ENCODE measurements around the gene FSHR.

FSHR gene

DNA sequence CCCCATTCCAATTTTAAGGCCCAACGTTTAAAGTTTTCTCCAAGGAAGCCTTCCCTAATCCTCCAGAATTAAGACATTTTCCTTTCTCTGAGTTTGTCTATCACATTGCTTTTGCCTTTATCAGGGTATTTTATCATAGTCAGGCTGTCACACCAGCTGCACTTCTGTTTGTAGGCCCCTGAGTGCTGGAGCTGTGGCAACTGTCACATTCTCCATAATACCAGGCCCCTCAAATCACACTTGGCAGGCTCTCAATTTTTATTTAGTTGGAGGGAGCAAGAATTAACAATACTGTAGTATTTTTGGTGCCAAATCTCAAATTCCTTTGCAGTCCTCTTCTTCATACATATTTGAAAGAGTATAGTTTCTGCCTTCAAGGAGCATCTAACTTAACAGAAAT, 122.2 kb downstream of the FSHR start:
- DNase-seq (ENCODE audit: low read depth in 3 of 3), result no peak

DNA sequence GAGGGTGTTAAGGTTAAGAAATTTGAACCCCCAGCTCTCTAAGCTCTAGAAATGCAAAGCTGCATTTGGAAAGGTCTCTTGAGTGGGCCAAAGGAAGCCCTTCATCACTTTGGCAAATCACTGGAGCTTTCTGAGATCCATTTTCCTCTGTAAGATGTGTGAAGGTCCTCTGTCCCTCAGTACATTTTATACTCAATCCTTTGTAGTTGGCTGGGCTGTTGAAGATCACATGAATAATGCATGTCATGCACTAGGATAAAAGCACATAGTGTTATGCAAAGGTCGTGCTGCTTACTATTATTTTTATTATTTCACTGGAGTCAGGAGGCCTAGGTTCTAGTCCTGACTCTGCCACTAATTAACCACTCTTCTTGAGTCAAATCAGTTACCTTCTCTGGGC, 124.9 kb downstream of the FSHR start:
- DNase-seq (ENCODE audit: low read depth in 3 of 3), result no peak

DNA sequence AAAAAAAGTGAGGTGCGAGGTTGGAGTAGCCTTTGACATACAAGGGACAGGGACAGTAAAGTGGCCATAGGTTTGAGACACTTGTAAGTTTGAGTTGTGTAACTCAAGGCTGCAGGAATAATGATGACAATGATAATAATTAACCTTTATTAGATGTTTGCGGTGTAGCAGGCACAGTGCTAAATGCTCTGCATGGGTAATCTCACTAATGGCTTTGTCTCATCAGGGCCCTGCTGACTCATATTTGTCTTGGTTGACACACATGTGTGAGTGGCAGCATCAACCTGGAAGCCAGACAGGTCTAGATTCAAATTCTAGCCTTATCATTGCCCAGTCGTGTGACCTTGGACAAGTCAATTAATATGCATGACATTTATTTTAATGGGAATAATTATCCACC, 126.2 kb downstream of the FSHR start:
- DNase-seq (ENCODE audit: low read depth in 3 of 3), result no peak

DNA sequence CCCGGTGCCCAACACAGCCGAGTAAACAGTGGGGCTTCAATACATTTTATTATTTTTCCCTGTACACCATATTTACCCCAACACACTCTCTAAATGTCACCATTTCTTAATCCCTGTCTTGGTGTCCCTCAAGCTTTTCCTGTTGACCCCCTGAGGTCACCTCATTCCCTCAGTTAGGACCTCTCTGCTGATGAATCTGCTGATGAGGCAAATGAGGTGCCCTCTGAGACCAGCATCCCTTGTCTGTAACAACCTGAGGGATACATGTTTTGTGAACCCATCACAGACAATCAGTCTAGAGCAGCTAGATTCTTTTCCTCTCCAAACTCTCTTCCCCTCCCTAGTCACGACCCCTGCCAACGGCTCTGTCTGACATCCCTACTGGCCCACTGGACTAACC, 127.6 kb downstream of the FSHR start:
- DNase-seq (ENCODE audit: low read depth in 3 of 3), result no peak

DNA sequence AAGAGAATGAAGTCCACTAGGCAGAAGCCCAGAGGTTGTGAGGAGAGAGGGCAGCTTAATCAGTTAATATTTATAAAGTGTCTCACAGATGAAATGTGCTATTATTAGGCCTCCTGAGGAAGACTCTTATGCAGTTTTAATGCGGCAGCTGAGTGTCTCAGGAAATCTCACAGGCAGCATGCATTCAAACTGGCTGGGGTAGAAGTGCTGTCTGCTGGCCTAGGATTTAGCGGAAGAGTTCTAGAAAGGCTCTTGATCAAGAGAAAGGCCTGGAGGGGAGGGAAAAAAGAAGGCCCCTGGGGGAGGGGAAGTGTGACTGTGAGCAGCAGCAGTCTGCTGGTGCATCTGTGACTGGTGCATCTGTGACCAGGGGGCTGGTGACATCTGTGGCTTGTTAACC, 133.0 kb downstream of the FSHR start:
- no peak for DNase-seq (ENCODE audit: low read depth in 3 of 3)

DNA sequence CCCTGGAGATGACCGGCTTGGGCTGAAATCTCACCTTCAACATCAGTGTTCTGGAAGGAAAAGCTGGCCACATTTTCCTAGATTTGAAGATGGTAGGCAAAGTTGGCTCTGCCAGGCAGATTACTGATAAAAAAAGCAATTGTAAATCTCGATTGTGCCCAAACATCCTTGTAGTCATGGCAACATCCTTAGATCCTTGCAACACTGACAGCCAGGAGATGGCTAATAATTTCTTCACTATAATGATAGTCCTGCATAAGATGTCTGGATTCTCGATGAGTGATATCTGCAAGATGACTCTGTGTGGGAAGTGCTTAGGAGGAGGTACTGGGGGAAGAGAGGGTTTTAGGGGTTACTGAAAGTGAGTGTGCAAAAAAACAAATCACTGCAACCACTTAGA, 149.1 kb downstream of the FSHR start:
- DNase-seq (ENCODE audit: low read depth in 3 of 3), result no peak

DNA sequence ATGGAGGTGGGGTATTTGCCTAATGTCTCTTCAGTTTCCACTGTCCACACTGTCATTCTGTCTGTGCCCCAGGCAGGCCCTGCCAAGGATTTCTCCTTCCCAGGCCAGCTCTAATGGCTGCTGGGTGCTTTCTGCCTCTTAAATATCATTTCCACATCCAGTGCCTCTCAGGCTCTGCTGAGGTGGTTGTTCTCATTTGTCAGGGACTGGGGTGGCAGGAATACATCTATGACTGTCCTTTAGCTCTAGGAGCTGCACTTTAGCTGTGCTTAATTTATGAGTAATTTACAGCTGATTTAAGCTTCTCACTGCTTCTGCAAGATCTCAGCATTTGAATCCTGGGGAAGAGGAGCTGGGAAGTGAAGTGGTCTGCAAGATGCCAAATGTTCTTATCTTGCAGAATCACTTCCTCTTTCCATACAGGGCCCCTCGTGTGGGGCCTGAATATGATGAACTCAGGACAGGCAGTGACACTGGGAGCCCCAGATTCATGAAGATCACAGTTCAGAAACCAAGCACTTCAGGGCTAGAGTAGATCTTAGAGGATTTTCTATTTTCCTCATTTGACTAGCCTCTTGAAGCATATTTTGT, 150.2 kb downstream of the FSHR start:
- DNase-seq (ENCODE audit: low read depth in 3 of 3), result no peak

DNA sequence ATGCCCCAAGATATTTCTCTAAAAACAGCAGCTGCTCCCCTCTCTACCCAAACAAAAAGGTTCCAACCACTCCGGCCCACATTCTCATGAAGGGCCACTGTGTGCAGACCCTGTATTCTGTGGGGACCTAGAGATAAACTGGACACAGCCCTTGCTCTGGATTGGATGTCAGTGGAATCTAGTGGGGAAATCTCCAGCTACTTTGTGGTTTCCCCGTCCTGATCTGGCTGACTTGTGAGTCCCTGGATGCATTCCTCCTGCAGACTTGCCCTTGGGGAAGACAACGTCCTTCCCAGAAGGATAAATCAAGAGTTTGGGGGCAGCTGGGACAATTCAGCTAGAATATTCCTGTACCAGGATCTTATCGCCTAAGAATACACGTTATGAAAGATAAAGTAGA, 151.1 kb downstream of the FSHR start:
- no peak for DNase-seq (ENCODE audit: low read depth in 3 of 3)

DNA sequence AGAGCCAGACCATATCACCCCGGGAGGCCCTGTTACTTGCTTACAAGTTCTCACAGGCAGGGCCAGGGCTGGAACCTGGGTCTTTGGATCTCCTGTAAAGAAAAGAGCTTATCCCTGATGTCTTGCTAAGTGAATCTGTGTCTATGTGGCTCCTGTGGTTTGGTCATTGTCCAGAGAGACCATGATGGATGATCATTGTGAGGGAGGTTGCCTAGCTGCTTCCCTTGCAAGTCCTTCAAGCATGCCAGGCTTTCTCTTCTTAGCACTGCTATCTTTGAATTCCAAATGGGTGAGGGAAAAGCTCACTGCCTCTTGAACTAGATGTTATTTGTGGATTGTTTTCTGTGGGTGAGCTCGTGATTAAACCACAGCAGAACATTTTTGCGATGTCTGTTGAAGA, 151.6 kb downstream of the FSHR start:
- no peak for DNase-seq (ENCODE audit: low read depth in 3 of 3)

DNA sequence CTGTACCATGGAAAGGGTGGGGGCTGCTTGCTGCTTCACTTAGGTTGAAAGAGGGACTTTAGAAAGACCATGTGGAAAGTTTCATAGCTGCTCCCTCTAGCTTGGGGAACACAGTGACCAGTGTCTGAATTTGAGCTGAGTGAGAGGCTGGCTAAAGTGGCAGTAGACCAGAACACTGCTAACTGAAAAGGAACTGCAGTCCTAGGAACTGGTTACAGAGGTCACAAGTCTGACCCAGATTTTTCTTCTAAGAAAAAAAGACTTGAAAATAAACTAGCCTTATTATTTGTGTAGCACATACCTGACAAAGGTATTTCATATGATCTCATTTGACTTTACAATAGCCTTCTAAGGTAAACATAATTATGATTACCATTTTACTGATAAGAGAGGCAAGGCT, 153.6 kb downstream of the FSHR start:
- no peak for DNase-seq (ENCODE audit: low read depth in 3 of 3)

DNA sequence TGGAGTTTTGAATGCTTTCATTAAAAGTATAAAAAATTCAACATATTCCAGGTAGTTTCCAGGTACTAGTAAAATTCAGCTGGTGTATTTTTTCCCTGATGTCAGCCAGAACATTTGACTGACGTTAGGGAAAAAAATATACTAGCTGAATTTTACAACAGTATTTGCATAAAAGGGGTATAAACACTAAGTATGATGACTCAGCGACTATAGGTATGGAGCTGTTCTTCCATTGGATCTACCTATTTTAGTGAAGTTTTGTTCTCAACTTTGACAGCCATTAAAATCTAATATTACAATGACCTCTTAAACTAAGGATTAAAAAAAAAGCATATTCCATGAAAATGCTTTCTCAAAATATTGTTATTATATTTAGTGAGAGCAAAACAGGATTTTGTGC, 155.9 kb downstream of the FSHR start:
- no peak for DNase-seq (ENCODE audit: low read depth in 3 of 3)

DNA sequence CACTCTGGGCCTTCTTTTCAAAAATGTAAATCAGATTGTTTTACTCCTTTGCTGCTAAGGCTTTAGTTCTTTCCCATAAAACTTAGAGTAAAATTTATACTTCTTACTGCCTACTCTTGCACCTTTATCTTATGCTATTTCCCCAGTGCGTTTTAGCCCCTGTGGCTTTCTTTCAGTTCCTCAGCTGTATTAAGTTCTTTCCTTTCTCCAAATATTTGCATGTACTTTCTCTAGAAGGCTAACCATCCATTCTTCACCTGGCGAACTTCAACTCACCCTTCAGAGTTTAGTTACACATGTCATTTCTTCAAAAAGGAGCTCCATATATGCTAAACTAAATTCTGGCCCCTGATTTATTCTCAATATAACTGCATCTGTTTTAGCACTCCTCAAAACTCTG, 160.7 kb downstream of the FSHR start:
- no peak for DNase-seq (ENCODE audit: low read depth in 3 of 3)

DNA sequence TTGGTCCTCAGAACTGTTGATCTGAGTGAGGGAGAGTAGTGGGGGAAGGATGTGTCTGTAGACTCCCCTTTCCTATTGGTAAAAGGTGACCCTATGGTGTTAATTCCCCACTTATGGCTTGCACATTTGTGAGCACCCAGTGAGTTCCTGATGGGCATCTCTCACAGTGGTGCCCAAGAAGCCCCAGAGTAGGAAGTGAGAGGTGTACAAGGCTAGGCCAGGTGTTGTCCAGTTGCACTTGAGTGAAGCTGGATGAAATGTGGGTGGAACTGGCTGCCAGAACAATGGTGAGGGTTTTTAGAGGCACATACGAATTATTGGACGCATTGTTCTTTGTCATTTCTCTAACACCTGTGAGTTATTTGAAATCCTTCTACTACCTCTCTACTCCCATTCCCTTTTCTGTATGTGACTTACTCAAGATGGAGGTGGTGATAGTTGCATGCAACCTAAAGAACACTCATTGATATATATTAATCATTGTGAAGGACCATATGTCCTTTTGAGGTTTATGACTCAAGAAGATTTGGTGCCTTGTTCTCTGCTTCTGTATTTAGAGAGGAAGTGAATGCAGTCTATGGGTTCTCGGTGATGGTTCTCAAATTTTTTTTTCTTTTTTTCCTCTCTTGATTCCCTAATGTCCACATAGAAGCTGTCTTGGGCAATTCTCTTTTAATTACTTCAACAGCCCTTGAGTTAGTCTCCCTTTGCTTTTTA, 162.7 kb downstream of the FSHR start:
- no peak for DNase-seq (ENCODE audit: low read depth in 3 of 3)

DNA sequence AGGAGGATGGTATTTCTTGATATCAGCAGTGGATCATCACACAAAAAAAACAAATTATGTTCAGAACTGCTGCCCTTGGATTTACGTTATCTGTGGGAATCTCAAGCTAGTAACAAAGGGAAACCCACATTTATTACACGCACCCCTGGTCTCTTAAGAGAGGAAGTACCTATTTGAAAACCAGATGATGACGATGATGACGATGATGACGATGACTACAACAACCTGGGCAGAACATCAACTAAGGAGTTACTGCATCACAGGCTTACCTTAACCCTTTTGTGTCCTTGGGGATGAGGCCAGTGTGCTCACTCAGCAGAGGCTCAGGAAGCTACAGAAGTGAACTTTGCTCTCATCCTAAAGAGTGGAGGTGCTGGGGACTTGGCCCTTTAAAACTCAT, 169.4 kb downstream of the FSHR start:
- no peak for DNase-seq (ENCODE audit: low read depth in 3 of 3)

DNA sequence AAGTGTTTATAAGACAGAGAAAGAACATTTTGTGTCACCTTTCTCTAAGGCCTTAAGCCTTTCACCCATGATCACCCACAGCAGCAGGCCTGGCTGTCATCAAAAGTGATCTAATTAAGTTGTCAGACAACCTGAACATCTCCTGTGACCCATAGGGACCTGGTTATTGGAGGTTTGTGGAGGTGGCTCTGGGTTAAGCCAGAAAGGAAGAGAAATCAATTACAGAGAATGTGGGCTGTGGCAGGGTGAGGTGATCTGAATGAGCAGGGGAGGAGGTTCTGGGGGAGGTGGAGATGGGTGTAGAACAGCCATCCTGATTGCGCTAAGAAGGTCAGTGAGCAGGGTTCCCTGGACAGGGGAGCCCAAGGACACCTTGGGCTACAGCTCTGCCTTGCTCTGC, 170.8 kb downstream of the FSHR start:
- DNase-seq (ENCODE audit: low read depth in 3 of 3), result no peak

DNA sequence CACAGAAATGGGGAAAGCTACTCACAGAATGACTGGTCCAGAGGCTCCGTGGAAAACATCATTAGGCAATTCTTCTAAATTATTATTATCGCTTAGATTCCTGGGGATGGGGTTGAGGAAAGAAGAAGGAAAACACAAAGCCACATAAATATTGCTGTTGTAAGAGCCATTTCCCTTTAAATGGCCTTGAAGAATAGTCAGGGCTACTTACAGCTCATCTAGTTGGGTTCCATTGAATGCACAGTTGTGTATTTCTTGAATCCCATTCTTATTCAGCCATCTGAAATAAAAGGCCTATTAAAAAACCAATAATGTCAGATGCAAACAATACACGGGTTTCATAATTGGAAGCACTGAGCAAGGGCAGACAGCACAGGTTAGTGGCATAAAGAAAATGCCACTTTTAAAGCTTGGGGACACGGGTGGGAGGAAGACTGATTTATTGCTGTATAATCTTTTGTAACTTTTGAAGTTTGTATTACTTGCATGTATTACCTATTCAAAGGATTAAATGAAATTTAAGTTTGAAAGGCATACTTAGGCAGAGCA, 171.4 kb downstream of the FSHR start:
- DNase-seq (ENCODE audit: low read depth in 3 of 3), result no peak

DNA sequence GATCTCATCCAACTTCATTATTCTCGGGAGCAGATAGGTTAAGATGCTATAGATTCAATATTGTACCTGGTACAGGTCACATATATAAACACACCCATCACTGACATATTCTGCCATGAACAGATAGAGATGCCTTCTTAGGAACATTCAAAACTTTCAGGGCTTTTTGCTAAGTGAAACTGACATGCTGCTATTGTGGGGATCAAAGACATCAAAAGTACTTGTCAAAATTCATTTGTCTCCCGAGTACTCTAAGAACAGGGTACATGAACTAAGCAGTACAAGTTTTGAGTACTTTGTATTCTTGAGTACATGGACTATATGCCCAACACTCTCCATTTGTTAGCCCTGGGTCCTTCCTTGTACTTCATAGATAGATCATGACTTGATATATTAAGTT, 173.5 kb downstream of the FSHR start:
- DNase-seq (ENCODE audit: low read depth in 3 of 3), result no peak

DNA sequence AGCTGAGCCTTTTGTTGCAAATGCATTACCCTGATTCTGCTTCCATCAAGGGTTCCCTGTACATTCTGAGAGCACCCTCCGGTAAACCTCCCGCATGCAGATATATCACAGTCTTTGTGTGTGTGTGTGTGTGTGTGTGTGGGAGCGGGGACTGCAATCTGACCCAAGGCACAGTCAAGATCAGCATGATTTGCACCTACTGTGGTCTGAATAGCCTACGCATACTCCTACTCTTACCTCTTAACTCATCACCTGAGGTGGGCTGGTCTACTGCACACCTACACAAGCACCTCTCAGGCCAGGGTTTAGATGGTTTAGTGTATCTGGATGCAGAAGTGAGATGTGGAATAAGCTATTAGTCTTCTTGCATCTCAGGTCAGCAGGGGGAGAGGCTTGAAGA, 174.6 kb downstream of the FSHR start:
- no peak for DNase-seq (ENCODE audit: low read depth in 3 of 3)

DNA sequence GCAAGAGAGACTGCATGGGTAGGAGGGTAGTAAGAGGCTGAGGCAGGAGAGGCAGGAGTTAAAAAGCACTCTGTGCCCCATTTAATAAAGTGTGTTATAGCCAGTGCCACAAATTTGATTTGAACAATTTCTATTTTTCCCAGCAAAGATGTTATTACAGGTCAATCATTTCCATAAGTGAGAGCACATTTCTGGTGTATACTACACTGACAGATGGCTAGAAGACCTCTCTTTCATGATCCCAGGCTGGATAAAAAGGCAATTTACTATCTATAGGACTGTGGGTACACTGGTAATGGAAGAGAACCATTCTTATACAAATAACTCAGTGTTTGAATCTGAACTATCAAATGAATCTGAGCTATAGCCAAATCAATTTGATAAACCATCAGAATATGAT, 176.2 kb downstream of the FSHR start:
- DNase-seq (ENCODE audit: low read depth in 3 of 3), result no peak

DNA sequence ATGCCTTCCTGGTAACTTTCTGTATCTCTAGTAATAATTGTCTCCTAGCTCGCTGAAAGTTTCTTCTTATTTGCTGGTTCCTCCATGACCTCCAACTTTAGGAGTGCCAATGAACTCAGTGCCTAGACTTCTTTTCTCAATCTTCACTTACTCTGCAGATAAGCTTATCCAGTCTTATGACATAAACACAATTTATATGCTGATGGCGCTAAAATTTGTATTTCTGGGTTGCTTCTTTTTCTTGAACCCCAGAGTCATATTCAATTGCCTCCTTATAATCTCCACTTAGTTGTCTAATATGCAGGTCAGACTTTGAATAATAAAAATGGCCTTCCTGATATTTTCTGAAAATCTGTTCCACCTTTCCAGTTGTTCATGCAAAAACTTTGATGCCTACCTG, 182.5 kb downstream of the FSHR start:
- DNase-seq (ENCODE audit: low read depth in 3 of 3), result no peak

DNA sequence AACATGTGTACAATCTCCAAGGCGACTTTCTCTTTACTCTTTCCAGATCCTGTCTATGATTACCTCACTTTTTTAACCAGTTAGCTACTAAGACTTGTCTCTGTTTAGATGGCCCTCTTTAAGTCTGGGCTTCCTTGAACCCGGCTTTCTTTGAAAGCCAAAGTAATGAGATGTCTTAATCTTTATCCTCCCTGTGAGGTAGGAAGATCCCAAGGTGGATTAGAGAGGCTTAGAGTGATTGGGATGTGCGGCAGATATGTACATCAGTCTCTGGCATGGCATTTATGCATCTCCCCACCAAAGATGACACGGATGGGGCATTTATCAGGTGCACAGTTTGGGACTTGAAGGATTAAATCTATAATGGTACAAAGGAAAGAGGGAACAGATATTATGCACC, 186.3 kb downstream of the FSHR start:
- no peak for DNase-seq (ENCODE audit: low read depth in 3 of 3)

DNA sequence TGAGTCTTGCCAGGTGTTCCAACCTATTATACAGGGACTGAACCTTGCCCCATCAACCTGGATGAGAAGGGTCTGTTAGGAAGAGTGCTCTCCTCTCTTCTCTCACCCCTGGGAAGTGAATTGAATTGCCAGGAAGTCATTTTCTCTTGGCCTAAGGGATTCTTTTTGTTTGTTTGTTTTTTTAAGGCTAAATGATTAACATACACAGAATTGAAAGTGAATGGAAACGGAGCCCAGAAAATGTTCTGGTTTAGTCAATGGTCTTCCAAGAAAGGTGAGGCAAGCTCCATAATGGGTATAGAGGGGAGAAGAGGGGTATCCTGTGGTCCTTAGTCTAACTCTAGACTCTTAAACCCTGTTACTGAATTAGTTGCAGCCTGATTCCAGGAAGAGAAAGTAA, 189.1 kb downstream of the FSHR start:
- DNase-seq (ENCODE audit: low read depth in 3 of 3), result no peak

DNA sequence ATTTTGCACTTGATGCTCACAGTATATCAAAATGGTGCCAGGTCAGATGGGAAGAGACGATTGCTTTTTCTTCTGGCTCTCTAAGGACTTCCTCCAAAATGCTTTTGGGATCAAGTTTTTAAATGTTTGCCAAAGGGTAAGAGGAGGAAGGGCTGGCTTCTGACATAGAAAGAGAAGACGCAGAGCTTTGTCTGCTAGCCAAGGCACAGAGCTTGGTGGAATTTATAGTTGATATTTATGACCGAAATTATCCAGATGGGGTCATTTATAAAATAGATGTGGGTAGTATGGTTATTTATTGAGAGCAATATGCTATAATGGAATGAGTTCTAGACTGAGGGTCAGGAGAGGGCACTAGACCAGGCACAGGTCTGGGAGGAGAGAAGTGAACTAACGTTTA, 193.3 kb downstream of the FSHR start:
- DNase-seq (ENCODE audit: low read depth in 3 of 3), result no peak

DNA sequence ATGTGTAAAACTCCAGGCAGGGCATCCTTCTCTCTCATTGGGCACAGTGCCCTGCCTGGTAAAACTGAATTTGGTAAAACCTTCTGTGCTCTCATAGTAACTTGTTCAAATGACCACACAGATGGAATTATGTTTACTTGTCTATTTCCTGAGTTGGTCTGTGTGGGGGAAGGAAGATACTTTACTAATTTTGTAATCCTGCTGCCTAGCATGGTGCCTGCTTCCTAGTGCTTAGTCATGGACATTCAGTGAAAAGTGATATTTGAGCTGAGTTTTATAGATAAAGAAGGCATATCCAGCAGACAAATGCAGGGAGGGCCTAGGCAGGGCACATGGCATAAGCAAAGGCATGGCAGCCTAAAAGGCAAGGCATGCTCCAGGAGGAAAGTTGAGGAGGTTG, 199.4 kb downstream of the FSHR start:
- no peak for DNase-seq (ENCODE audit: low read depth in 3 of 3)
